ENCODE measurements around the gene RGS11.

- TF ChIP-seq CTCF (optimal IDR thresholded peaks at IDR 0.05 in 1 of 3, IDR thresholded peaks at IDR 0.05 in 1 of 3, conservative IDR thresholded peaks at IDR 0.05 in 1 of 3; ENCODE audit: extremely low read depth in 1 of 3, insufficient read depth in 2 of 3, low read length in 3 of 3) (no peak), EZH2 (IDR thresholded peaks at IDR 0.05; ENCODE audit: low read length) (no peak)
Observed at GRCh38 chr16:314795-315299, 39.1 kb upstream of the RGS11 start.
